ENCODE measurements around the gene HMGN2. TPM values are rescaled to one million over a fixed set of nuclear protein-coding genes. Genes with fewer than 3 reads are reported as not detected.

The HMGN2 gene
- total RNA-seq, 1 experiment from 2014 or later, result 421 TPM

DNA sequence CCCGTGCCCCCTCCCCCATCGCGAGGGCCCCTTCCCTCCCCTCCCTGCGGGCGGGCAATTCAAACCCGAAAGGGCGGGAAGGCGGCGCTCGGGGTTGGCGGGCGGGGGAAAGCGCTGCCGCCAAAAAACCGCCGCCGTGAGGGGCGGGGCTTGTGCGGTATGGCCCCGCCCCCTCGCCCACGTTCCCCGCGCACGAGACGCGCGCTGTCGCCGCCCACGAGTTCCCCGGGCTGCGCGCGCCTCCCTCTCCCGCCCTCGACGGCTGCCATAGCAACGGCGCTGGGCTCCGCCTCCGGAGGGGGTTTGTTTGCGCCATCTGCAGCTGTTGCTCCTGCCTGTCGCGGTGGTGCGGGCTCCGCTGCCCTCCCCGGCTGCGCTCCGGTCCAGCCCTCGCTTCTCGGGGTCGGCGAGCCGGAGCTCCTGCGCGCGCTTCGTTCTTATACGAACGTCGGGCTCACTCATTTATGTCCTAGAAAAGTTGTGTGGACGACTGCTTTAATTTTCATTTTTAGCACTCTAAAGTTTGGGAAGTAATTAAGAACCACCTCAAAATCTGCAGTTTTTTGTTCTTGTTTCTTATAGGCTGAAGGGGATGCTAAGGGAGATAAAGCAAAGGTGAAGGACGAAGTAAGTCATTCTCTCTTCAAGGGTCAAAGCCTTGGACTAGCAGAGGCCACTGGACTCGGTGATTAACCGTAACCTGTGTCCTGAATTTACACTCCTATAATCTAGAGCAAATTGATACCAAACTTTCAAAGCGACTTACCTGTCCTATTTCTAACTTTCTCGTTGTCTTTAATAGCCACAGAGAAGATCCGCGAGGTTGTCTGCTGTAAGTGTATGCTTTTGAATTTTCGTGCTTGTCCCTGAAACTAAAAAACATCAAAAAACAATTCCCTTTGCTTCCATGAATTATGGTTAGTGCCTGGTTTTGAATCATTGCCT, 933 bp downstream of the HMGN2 start:
- H3K27me3 ChIP-seq (replicated peaks; ENCODE audit: control insufficient read depth, insufficient read depth, low read length), result no peaks in the 10 kb centered on the region
- H3K4me3 Mint-ChIP-seq (ENCODE audit: unreplicated experiment), result peak overlapping the region; percentile 80
- H3K27me3 Mint-ChIP-seq (ENCODE audit: insufficient read depth, unreplicated experiment), result no peaks in the 10 kb centered on the region
- intact Hi-C loops (cut with micrococcal nuclease; ENCODE audit: unreplicated experiment), result loop anchor here (5.0 kb wide), 1 partner anchor 121 kb away; the partner anchor contains the start of gene CRYBG2
- DNase-seq, result peak; percentile 89 to 92
- peak overlapping the region; percentile 78 for H3K4me3 ChIP-seq (ENCODE audit: low read depth, low read length)
- ChIA-PET POLR2A (interaction anchor here (0.6 to 0.7 kb wide), 2 partner anchors 151 to 417 kb away, joined by 3 read pairs; partner anchors contain the start of gene GPN2), CTCF (interaction anchor here (1.6 kb wide), 1 partner anchor 27 kb away, joined by 7 read pairs; no protein-coding TSS in a partner anchor)
- H3K4me1 Mint-ChIP-seq (ENCODE audit: low read depth, unreplicated experiment), result peaks cover 12% of the 10 kb centered on the region
- TF ChIP-seq, protein P1, sequence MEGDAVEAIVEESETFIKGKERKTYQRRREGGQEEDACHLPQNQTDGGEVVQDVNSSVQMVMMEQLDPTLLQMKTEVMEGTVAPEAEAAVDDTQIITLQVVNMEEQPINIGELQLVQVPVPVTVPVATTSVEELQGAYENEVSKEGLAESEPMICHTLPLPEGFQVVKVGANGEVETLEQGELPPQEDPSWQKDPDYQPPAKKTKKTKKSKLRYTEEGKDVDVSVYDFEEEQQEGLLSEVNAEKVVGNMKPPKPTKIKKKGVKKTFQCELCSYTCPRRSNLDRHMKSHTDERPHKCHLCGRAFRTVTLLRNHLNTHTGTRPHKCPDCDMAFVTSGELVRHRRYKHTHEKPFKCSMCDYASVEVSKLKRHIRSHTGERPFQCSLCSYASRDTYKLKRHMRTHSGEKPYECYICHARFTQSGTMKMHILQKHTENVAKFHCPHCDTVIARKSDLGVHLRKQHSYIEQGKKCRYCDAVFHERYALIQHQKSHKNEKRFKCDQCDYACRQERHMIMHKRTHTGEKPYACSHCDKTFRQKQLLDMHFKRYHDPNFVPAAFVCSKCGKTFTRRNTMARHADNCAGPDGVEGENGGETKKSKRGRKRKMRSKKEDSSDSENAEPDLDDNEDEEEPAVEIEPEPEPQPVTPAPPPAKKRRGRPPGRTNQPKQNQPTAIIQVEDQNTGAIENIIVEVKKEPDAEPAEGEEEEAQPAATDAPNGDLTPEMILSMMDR (IDR thresholded peaks at IDR 0.05; ENCODE audit: insufficient read depth in 1 of 2, low read depth in 1 of 2, low read length in 1 of 2, severe bottlenecking in 1 of 2, unreplicated experiment in 1 of 2), result no peak
- H3K9me3 Mint-ChIP-seq (ENCODE audit: unreplicated experiment), result no peaks in the 10 kb centered on the region
- TSS peak; percentile 48 for BruUV-seq (replicated peaks)
- peaks cover 74% of the 10 kb centered on the region for H3K36me3 Mint-ChIP-seq (ENCODE audit: insufficient read depth, unreplicated experiment)
- H3K36me3 ChIP-seq (ENCODE audit: control insufficient read depth, insufficient read depth, low read length), result peaks cover 3% of the 10 kb centered on the region
- H3K27ac Mint-ChIP-seq (ENCODE audit: unreplicated experiment), result peak overlapping the region; percentile 45
- peaks cover 15% of the 10 kb centered on the region for H3K4me1 ChIP-seq
- H3K9me3 ChIP-seq, result no peaks in the 10 kb centered on the region

DNA sequence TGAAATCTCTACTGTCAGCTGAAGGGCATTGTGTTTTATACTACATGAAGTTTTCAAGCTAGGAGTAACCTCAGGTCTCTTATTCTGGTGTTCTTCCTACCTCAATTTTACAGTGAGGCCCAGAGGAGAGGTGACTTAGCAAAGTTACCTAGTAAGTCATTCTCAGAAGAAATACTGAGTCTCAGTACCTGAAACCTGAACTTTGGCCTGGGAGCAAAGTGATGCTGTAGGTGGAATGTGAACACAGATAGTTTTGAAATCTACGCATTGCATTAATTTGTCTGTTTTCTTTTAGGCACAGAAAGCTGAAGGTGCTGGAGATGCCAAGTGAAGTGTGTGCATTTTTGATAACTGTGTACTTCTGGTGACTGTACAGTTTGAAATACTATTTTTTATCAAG, 2.6 kb downstream of the HMGN2 start:
- POLR2A ChIA-PET, result interaction anchor here (0.7 kb wide), 1 partner anchor 373 kb away, joined by 3 read pairs; no protein-coding TSS in a partner anchor
- no peak overlapping the region for H3K4me3 ChIP-seq (ENCODE audit: low read depth, low read length)

DNA sequence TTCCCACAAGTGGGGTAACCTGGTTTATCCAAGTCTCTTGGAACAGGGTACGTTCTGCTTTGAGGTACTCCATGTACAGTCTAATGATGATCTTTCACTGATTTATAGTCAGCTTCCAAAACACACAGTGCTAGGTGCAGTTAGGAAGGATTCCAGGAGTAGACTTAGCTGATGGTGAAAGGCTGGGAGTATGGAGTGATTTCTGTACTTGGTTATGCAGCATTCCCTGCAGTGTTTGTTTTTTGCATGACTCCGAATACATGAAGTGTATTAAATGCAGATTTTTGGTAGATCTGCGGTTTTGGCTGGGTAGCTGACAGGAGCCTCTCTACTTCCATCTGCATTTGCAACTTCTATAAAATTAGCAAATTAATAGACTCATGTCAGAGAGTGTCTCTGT, 3.7 kb downstream of the HMGN2 start:
- Histone ChIP-seq H3K4me1 (peaks cover 15% of the 10 kb centered on the region), H3K4me3 (ENCODE audit: low read depth, low read length) (no peak overlapping the region), H3K27me3 (replicated peaks; ENCODE audit: control insufficient read depth, insufficient read depth, low read length) (no peaks in the 10 kb centered on the region), H3K9me3 (no peaks in the 10 kb centered on the region), H3K36me3 (ENCODE audit: control insufficient read depth, insufficient read depth, low read length) (peaks cover 3% of the 10 kb centered on the region)
- no TSS peak for BruUV-seq (replicated peaks)
- Mint-ChIP-seq H3K36me3 (ENCODE audit: insufficient read depth, unreplicated experiment) (peaks cover 92% of the 10 kb centered on the region), H3K4me3 (ENCODE audit: unreplicated experiment) (no peak overlapping the region), H3K27me3 (ENCODE audit: insufficient read depth, unreplicated experiment) (no peaks in the 10 kb centered on the region), H3K4me1 (ENCODE audit: low read depth, unreplicated experiment) (peaks cover under 1% of the 10 kb centered on the region), H3K27ac (ENCODE audit: unreplicated experiment) (no peak overlapping the region), H3K9me3 (ENCODE audit: unreplicated experiment) (no peaks in the 10 kb centered on the region)
- intact Hi-C loops (cut with micrococcal nuclease; ENCODE audit: unreplicated experiment), result no loop called here
- ChIA-PET POLR2A (no interaction called here), CTCF (no interaction called here)
- no peak for DNase-seq
- TF ChIP-seq, protein P1 (IDR thresholded peaks at IDR 0.05; ENCODE audit: insufficient read depth in 1 of 2, low read depth in 1 of 2, low read length in 1 of 2, severe bottlenecking in 1 of 2, unreplicated experiment in 1 of 2), result no peak

More for the DNA sequence above, 2.6 kb downstream of the HMGN2 start:
- Mint-ChIP-seq H3K4me1 (ENCODE audit: low read depth, unreplicated experiment) (peaks cover 12% of the 10 kb centered on the region), H3K36me3 (ENCODE audit: insufficient read depth, unreplicated experiment) (peaks cover 90% of the 10 kb centered on the region), H3K27me3 (ENCODE audit: insufficient read depth, unreplicated experiment) (no peaks in the 10 kb centered on the region), H3K27ac (ENCODE audit: unreplicated experiment) (no peak overlapping the region), H3K4me3 (ENCODE audit: unreplicated experiment) (peak overlapping the region; percentile 80), H3K9me3 (ENCODE audit: unreplicated experiment) (no peaks in the 10 kb centered on the region)
- no peak for DNase-seq
- CTCF ChIA-PET, result no interaction called here
- Histone ChIP-seq H3K36me3 (ENCODE audit: control insufficient read depth, insufficient read depth, low read length) (peaks cover 3% of the 10 kb centered on the region), H3K4me1 (peaks cover 15% of the 10 kb centered on the region), H3K9me3 (no peaks in the 10 kb centered on the region), H3K27me3 (replicated peaks; ENCODE audit: control insufficient read depth, insufficient read depth, low read length) (no peaks in the 10 kb centered on the region)
- intact Hi-C loops (cut with micrococcal nuclease; ENCODE audit: unreplicated experiment), result loop anchor here (5.0 kb wide), 1 partner anchor 123 kb away; the partner anchor contains the start of gene CRYBG2
- no TSS peak for BruUV-seq (replicated peaks)
- TF ChIP-seq, protein P1 (IDR thresholded peaks at IDR 0.05; ENCODE audit: insufficient read depth in 1 of 2, low read depth in 1 of 2, low read length in 1 of 2, severe bottlenecking in 1 of 2, unreplicated experiment in 1 of 2), result no peak

Measured in Caco-2 (cell line).